Glutamatergic neuron (in vitro differentiated cells): ENCODE measurements around the gene NOTUM. TPM values are rescaled to one million over a fixed set of nuclear protein-coding genes. Genes with fewer than 3 reads are reported as not detected.

ENCODE experiments used
- DNase-seq: peaks from one replicate; pipeline ENCODE4 v3.0.0; 2022
- H3K27ac Mint-ChIP-seq: one replicate; pipeline ENCODE4 v1.8.0; 2020; ENCODE audit warnings: mild to moderate bottlenecking, mixed read lengths, inconsistent platforms; ENCODE audit not compliant: unreplicated experiment
- H3K27me3 Mint-ChIP-seq: one replicate; pipeline ENCODE4 v1.8.0; 2020; ENCODE audit warnings: mild to moderate bottlenecking, moderate library complexity, mixed read lengths, inconsistent platforms; ENCODE audit not compliant: unreplicated experiment
- H3K36me3 Mint-ChIP-seq: one replicate; pipeline ENCODE4 v1.8.0; 2020; ENCODE audit warnings: mild to moderate bottlenecking, mixed read lengths, inconsistent platforms; ENCODE audit not compliant: unreplicated experiment
- H3K4me1 Mint-ChIP-seq: one replicate; pipeline ENCODE4 v1.8.0; 2020; ENCODE audit warnings: mild to moderate bottlenecking, low read depth, mixed read lengths, inconsistent platforms; ENCODE audit not compliant: unreplicated experiment
- H3K4me3 Mint-ChIP-seq: one replicate; pipeline ENCODE4 v1.8.0; 2020; ENCODE audit warnings: mild to moderate bottlenecking, mixed read lengths, inconsistent platforms; ENCODE audit not compliant: unreplicated experiment
- H3K9me3 Mint-ChIP-seq: one replicate; pipeline ENCODE4 v1.8.0; 2020; ENCODE audit warnings: mild to moderate bottlenecking, moderate library complexity, mixed read lengths, inconsistent platforms; ENCODE audit not compliant: unreplicated experiment
- total RNA-seq: library from RNA; stranded (reverse); fragmentation: NEBNext Ultra II Directional; extraction: Animal tissue kit (Norgen Biotek cat#: 25700); gene quantifications from one replicate; pipeline ENCODE4 v1.2.1, GENCODE V29; 2021; ENCODE audit not compliant: unreplicated experiment
- TF ChIP-seq, protein P1 (sequence below): fragments of 200-600 bp; sonication (generic); IDR thresholded peaks from one replicate; pipeline ENCODE4 v1.5.0; 2021; ENCODE audit not compliant: partially characterized antibody, unreplicated experiment

Gene NOTUM
- total RNA-seq, 1 donor from 2014 or later = 39.8 TPM

DNA sequence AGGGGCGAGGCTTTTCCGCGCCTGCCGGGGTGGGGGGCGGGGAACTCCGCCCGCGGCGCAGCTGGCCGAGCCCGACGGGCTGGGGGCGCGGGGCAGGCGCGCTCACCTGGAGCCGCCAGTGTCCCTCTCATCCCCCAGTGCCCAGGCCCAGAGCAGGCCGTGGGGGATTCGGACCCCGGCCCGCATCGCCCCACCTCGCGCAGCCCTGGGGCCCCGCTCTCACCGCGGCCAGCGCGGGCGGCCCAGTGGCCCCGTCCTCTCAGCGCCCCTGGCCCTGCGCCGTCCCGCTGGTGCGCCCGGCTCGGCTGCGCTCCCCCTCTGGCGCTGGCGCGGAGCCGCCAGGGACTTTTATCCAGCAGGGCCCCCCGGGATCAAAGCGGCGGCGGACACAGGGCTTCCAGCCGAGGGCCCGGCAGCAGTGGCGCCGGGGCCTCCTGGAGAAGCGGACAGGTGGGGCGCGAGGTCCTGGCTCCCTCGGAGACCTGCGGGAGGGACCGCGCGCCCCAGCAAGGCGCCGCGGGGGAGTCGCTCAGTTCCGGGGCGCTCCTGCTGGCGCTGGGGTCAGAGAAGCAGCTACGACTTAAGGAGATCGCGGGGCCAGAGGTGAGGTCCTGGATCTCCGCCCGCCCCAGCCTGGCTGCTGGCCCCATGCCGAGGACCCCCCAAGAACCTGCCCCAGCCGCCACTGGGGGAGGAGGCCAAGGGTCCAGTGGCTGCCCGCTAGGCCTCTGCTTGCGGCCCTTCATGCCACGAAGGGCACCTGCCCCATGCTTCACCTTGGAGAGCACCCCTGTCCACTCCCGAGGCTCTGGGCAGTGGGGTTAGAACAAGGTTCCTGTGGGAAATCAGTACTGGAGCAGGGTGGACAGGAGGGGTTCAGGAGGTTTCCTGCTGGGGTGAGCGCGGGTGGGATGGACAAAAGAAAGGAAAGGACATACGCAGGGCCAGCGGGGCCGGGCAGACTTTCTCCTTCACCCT lies 823 bp upstream of the NOTUM start:
- no peak for DNase-seq
- Mint-ChIP-seq H3K9me3 (peaks cover 28% of the 10 kb centered on the region), H3K27me3 (peaks cover 18% of the 10 kb centered on the region), H3K4me3 (peak overlapping the region; percentile 59), H3K27ac (no peak overlapping the region), H3K36me3 (peaks cover 4% of the 10 kb centered on the region), H3K4me1 (peaks cover 16% of the 10 kb centered on the region)
- TF ChIP-seq, protein P1, sequence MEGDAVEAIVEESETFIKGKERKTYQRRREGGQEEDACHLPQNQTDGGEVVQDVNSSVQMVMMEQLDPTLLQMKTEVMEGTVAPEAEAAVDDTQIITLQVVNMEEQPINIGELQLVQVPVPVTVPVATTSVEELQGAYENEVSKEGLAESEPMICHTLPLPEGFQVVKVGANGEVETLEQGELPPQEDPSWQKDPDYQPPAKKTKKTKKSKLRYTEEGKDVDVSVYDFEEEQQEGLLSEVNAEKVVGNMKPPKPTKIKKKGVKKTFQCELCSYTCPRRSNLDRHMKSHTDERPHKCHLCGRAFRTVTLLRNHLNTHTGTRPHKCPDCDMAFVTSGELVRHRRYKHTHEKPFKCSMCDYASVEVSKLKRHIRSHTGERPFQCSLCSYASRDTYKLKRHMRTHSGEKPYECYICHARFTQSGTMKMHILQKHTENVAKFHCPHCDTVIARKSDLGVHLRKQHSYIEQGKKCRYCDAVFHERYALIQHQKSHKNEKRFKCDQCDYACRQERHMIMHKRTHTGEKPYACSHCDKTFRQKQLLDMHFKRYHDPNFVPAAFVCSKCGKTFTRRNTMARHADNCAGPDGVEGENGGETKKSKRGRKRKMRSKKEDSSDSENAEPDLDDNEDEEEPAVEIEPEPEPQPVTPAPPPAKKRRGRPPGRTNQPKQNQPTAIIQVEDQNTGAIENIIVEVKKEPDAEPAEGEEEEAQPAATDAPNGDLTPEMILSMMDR = no peak

DNA sequence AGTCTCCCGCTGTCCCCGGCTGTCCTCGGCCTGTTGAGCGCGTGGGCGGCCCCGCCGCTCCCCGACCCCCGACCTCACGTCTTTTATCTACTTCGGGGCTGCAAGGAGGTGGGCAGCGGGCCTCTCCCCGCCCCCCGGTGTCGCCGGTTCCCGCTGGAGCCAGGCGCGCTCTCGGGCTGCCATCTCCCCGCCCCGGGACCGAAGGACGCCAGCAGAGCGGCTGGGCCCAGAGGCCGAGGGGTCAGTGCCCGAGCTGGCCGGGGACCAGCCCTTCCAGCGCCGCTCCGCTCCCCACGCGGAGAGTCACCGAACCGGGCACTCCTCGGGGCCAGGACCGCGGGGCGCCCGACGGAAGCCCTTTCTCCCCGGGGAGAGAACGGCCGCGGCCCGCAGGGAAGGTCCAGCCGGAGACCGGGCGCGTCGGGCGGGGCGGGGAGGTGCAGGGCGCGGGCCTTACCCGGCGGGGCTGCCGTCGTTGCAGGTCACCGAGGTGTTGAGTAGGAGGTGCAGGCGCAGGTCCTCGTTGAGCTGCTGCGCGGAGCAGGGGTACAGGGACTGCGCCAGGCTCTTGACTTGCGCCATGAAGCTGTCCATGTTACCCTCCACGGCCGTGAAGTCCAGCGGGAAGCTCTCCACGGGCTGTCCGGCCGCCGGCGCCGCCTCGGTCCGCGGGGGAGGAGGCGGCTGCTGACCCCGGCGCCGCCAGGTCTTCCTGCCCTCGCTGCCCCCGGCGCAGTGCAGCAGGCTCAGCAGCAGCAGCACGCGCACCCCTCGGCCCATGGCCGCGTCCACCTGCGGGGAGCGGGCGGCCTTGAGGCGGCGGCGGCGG lies 643 bp downstream of the NOTUM start:
- Mint-ChIP-seq H3K9me3 (peaks cover 22% of the 10 kb centered on the region), H3K27ac (no peak overlapping the region), H3K36me3 (peaks cover 4% of the 10 kb centered on the region), H3K4me1 (peaks cover 14% of the 10 kb centered on the region), H3K27me3 (peaks cover 15% of the 10 kb centered on the region), H3K4me3 (no peak overlapping the region)
- TF ChIP-seq, protein P1 = no peak
- DNase-seq = no peak

DNA sequence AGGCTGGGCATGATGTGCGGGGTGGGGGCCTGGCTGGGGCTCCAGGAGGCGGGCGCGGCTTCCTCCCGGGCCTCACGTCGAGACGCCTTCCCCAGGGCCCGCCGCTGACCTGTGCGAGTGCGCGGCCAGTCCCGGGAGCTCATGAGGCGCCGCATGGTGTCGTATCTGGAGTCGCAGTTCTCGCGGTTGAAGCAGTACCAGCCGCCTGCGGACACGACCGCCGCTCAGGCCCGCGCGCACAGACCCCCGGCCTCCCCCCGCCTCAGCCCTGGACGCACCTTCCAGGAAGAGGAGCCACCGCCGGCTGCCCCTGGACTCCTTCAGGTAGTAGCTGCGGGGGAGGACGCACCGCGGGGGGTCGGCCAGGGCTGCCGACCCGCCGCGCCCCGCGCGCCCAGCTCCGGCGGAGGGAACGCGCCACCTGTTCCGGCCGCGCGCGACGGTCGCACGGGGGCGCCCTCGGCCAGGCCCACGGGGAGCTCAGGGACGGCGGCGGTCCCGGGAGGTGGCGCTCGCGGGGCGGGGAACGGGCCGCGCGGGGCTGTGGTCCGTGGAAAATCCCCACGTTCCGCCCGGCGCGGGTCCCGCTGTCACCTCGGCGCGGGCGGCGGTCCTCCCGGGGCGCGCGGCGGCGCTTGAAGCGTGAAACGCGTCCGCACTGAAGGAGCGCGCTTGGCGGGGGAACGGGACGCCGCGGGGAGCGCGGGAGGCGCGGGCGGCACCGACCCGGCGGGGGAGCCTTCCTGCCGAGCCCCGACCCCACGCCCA lies 1.4 kb downstream of the NOTUM start:
- peak; percentile 76 for DNase-seq
- Mint-ChIP-seq H3K27ac (no peak overlapping the region), H3K4me3 (no peak overlapping the region), H3K27me3 (peaks cover 13% of the 10 kb centered on the region), H3K36me3 (peaks cover 4% of the 10 kb centered on the region), H3K4me1 (peaks cover 11% of the 10 kb centered on the region), H3K9me3 (peaks cover 14% of the 10 kb centered on the region)
- TF ChIP-seq, protein P1 = peak; percentile 38

DNA sequence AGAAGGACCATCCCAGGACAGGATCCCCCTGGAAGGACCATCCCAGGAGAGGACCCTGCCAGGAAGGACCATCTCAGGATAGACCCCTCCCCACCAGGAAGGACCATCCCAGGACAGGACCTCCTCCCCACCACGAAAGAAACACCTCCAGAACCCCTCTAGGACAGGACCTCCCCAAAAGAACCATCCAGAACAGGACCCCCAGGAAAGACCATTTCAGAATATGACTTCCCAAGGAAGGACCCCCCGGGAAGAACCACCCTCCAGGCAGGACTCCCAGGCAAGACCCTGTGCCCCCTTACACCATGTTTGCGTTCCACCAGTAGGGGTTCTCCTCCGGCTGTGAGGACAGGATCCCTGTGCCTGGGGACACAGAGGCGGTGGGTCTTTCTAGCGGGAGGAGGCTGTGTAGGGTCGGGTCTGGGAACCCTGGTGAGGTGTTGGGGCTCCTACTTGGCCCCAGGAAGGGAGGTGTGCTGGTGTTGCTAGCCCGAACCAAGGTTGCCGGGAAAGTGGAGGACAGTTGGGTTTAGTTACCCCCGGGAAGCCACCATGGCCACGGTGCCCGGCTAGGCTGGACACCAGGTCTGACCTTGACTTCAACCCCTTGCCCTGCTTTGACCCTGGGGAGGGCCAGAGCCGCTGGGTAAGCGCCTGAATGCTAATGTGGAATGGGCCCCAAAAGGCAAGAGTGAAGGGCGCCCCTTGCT lies 2.2 kb downstream of the NOTUM start:
- Mint-ChIP-seq H3K4me1 (peaks cover 8% of the 10 kb centered on the region), H3K27ac (no peak overlapping the region), H3K27me3 (peaks cover 10% of the 10 kb centered on the region), H3K36me3 (peaks cover 4% of the 10 kb centered on the region), H3K4me3 (peak overlapping the region; percentile 79), H3K9me3 (peaks cover 12% of the 10 kb centered on the region)
- no peak for DNase-seq
- TF ChIP-seq, protein P1 = no peak
